HG03175 (cell line): ENCODE measurements around the gene CDKN2A.
A peak's percentile ranks its signal among the peaks of the same experiment; 100 is the strongest.
"Not testable (repeated sequence)": the region's sequence is repeated elsewhere in the genome, so short reads cannot be mapped to it uniquely, and the experiment has no call there.

ENCODE experiments used
- ATAC-seq: cut with Tn5 transposase; IDR thresholded peaks from one replicate; pipeline ENCODE4 v1.9.1; 2021; ENCODE audit warnings: mild to moderate bottlenecking, moderate library complexity; ENCODE audit not compliant: unreplicated experiment

The CDKN2A gene

GRCh38 chr9:21982861-21983560 is 11.2 kb downstream of the CDKN2A start:
- no peak for ATAC-seq

- ATAC-seq = no peak
Measured at GRCh38 chr9:21982391-21982790, 11.8 kb downstream of the CDKN2A start.

GRCh38 chr9:21976334-21976875 is 17.8 kb downstream of the CDKN2A start:
- no peak for ATAC-seq

- peak; percentile 51 for ATAC-seq
Measured at GRCh38 chr9:21974722-21975409, 19.3 kb downstream of the CDKN2A start.

GRCh38 chr9:21974343-21974721 is 19.9 kb downstream of the CDKN2A start:
- ATAC-seq = no peak

GRCh38 chr9:21972361-21972760 is 21.8 kb downstream of the CDKN2A start:
- no peak for ATAC-seq

GRCh38 chr9:21970800-21971640 is 23.2 kb downstream of the CDKN2A start:
- ATAC-seq = no peak

GRCh38 chr9:21969951-21970799 is 24.0 kb downstream of the CDKN2A start:
- no peak for ATAC-seq

GRCh38 chr9:21969011-21969940 is 24.9 kb downstream of the CDKN2A start:
- no peak for ATAC-seq

GRCh38 chr9:21968331-21969010 is 25.7 kb downstream of the CDKN2A start:
- no peak for ATAC-seq

- no peak for ATAC-seq
Measured at GRCh38 chr9:21967702-21968101, 26.5 kb downstream of the CDKN2A start.

GRCh38 chr9:21967169-21967568 is 27.0 kb downstream of the CDKN2A start:
- no peak for ATAC-seq

GRCh38 chr9:21966140-21966851 is 27.9 kb downstream of the CDKN2A start:
- no peak for ATAC-seq

- ATAC-seq = peak; percentile 81
Measured at GRCh38 chr9:21965401-21965951, 28.7 kb downstream of the CDKN2A start.

- peak; percentile 62 for ATAC-seq
Measured at GRCh38 chr9:21964925-21965385, 29.2 kb downstream of the CDKN2A start.

GRCh38 chr9:21961569-21961968 is 32.6 kb downstream of the CDKN2A start:
- ATAC-seq = no peak

- ATAC-seq = not testable (repeated sequence)
Measured at GRCh38 chr9:21959268-21959667, 34.9 kb downstream of the CDKN2A start.

GRCh38 chr9:21958833-21959232 is 35.4 kb downstream of the CDKN2A start:
- ATAC-seq = no peak
